GM12891 (cell line): Measurements from ENCODE around the gene ALOX15.
"Not testable (repeated sequence)": the region's sequence is repeated elsewhere in the genome, so short reads cannot be mapped to it uniquely, and the experiment has no call there.

ENCODE experiments used
- POLR2A ChIP-seq: IDR thresholded peaks from 2 replicates; pipeline ENCODE4 v1.6.1; 2011; ENCODE audit warnings: low read depth, low read length, control low read depth
- POLR2AphosphoS5 ChIP-seq: IDR thresholded peaks from 2 replicates; pipeline ENCODE4 v1.6.1; 2011; ENCODE audit warnings: low read depth, low read length, control low read depth
- POU2F2 ChIP-seq: IDR thresholded peaks from 2 replicates; pipeline ENCODE4 v1.6.1; 2011; ENCODE audit warnings: low read depth, mild to moderate bottlenecking, control low read depth, low read length, moderate library complexity
- SPI1 ChIP-seq: IDR thresholded peaks from 2 replicates; pipeline ENCODE4 v1.6.1; 2011; ENCODE audit warnings: low read depth, low read length, control low read depth
- TAF1 ChIP-seq: IDR thresholded peaks from 2 replicates; pipeline ENCODE4 v1.6.1; 2011; ENCODE audit warnings: low read depth, low read length, control low read depth

DNA sequence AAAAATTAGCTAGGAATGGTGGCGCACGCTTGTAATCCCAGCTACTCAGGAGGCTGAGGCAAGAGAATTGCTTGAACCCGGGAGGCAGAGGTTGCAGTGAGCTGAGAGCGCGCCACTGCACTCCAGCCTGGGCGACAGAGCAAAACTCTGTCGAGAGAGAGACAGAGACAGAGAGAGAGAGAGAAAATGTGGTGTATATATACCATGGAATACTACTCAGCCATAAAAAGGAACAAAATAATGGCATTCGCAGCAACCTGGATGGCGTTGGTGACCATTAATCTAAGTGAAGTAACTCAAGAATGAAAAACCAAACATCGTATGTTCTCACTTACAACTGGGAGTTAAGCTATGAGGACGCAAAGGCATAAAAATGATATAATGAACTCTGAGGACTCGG lies 48.4 kb upstream of the ALOX15 start:
- TF ChIP-seq POLR2A, POU2F2, POLR2AphosphoS5, TAF1, SPI1: not testable (repeated sequence)
